Caco-2 (cell line): ENCODE data around the gene SMAD1. TPM values are rescaled to one million over a fixed set of nuclear protein-coding genes. Genes with fewer than 3 reads are reported as not detected.

Experiments
- BruUV-seq: library from RNA; stranded (reverse); fragments of 400-500 nt; replicated peaks from 2 replicates; lab custom pipeline; 2021; lab: Mats Ljungman, UMichigan
- CTCF ChIA-PET: fragments of 300-600 bp; sonication (Branson Sonifier 250); formaldehyde crosslinking; loops from one replicate; lab custom pipeline; 2022; ENCODE audit warnings: antibody characterized with exemption; lab: Charles Lee
- POLR2A ChIA-PET: fragments of 300-600 bp; sonication (Branson Sonifier 250); formaldehyde crosslinking; loops from one replicate; lab custom pipeline; 2022; ENCODE audit warnings: antibody characterized with exemption; lab: Charles Lee
- DNase-seq, 2 experiments: peaks; one replicate each; pipeline versions ENCODE4 v3.0.0 to v3.0.0-alpha.2; 2020 to 2022
- H3K27me3 ChIP-seq: replicated peaks from 2 replicates; pipeline ENCODE4 v1.6.0; 2011; ENCODE audit warnings: low read length; ENCODE audit not compliant: control insufficient read depth, insufficient read depth
- H3K36me3 ChIP-seq: 2 replicates; pipeline ENCODE4 v1.5.1; 2011; ENCODE audit warnings: low read length; ENCODE audit not compliant: control insufficient read depth, insufficient read depth
- H3K4me1 ChIP-seq: fragments of 250-450 bp; sonication (Bioruptor Pico); 2 replicates; pipeline ENCODE4 v1.5.1; 2020; ENCODE audit warnings: mild to moderate bottlenecking
- H3K4me3 ChIP-seq: 2 replicates; pipeline ENCODE4 v1.5.1; 2011; ENCODE audit warnings: low read depth, mild to moderate bottlenecking, control low read depth, low read length
- H3K9me3 ChIP-seq: fragments of 250-450 bp; sonication (Bioruptor Pico); 2 replicates; pipeline ENCODE4 v1.5.1; 2020; ENCODE audit warnings: mild to moderate bottlenecking, moderate library complexity
- H3K27ac Mint-ChIP-seq: one replicate; pipeline ENCODE4 v1.8.0; 2022; ENCODE audit warnings: mixed read lengths; ENCODE audit not compliant: unreplicated experiment
- H3K27me3 Mint-ChIP-seq: one replicate; pipeline ENCODE4 v1.8.0; 2022; ENCODE audit warnings: mixed read lengths; ENCODE audit not compliant: insufficient read depth, unreplicated experiment
- H3K36me3 Mint-ChIP-seq: one replicate; pipeline ENCODE4 v1.8.0; 2022; ENCODE audit warnings: mild to moderate bottlenecking, mixed read lengths; ENCODE audit not compliant: insufficient read depth, unreplicated experiment
- H3K4me1 Mint-ChIP-seq: one replicate; pipeline ENCODE4 v1.8.0; 2022; ENCODE audit warnings: low read depth, mixed read lengths; ENCODE audit not compliant: unreplicated experiment
- H3K4me3 Mint-ChIP-seq: one replicate; pipeline ENCODE4 v1.8.0; 2022; ENCODE audit warnings: mild to moderate bottlenecking, moderate library complexity, mixed read lengths; ENCODE audit not compliant: unreplicated experiment
- H3K9me3 Mint-ChIP-seq: one replicate; pipeline ENCODE4 v1.8.0; 2022; ENCODE audit warnings: mixed read lengths; ENCODE audit not compliant: unreplicated experiment
- intact Hi-C: fragments of 100-400 bp; cut with micrococcal nuclease; formaldehyde crosslinking; loops from one replicate; pipeline ENCODE4 v1.10.0; 2022; ENCODE audit not compliant: unreplicated experiment
- total RNA-seq: library from RNA; stranded (reverse); gene quantifications from 2 replicates; pipeline ENCODE4 v1.2.3, GENCODE V29; 2022
- TF ChIP-seq, protein P1 (sequence below), 2 experiments: fragments of 200-600 bp in 1 of 2; IDR thresholded peaks; 1 replicate in 1 of 2; 2 replicates in 1 of 2; pipeline versions ENCODE4 v1.5.1 to v1.8.0; 2011 to 2022; ENCODE audit warnings: antibody characterized with exemption in 1 of 2, control low read depth in 1 of 2, inconsistent platforms in 1 of 2, low read depth in 1 of 2, low read length in 1 of 2, mild to moderate bottlenecking in 1 of 2, moderate library complexity in 1 of 2; ENCODE audit not compliant: insufficient read depth in 1 of 2, severe bottlenecking in 1 of 2, unreplicated experiment in 1 of 2

The SMAD1 gene
- total RNA-seq, 1 experiment from 2014 or later = 4.9 TPM

DNA sequence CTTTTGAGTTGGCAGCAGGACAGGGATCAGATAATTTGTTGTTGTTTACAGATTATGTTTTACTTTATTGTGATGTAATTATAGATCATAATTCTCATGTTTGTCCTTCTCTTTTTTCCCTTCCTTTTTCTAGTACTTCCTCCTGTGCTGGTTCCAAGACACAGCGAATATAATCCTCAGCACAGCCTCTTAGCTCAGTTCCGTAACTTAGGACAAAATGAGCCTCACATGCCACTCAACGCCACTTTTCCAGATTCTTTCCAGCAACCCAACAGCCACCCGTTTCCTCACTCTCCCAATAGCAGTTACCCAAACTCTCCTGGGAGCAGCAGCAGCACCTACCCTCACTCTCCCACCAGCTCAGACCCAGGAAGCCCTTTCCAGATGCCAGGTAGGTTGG is 58.0 kb downstream of the SMAD1 start:
- Histone ChIP-seq H3K4me1 (no peaks in the 10 kb centered on the region), H3K27me3 (no peaks in the 10 kb centered on the region), H3K36me3 (no peaks in the 10 kb centered on the region), H3K9me3 (no peaks in the 10 kb centered on the region), H3K4me3 (no peak overlapping the region)
- Mint-ChIP-seq H3K9me3 (no peaks in the 10 kb centered on the region), H3K27ac (no peak overlapping the region), H3K27me3 (no peaks in the 10 kb centered on the region), H3K4me3 (no peak overlapping the region), H3K36me3 (no peaks in the 10 kb centered on the region), H3K4me1 (no peaks in the 10 kb centered on the region)
- BruUV-seq = no TSS peak
- ChIA-PET CTCF (no interaction called here), POLR2A (no interaction called here)
- DNase-seq = no peak
- TF ChIP-seq, protein P1, sequence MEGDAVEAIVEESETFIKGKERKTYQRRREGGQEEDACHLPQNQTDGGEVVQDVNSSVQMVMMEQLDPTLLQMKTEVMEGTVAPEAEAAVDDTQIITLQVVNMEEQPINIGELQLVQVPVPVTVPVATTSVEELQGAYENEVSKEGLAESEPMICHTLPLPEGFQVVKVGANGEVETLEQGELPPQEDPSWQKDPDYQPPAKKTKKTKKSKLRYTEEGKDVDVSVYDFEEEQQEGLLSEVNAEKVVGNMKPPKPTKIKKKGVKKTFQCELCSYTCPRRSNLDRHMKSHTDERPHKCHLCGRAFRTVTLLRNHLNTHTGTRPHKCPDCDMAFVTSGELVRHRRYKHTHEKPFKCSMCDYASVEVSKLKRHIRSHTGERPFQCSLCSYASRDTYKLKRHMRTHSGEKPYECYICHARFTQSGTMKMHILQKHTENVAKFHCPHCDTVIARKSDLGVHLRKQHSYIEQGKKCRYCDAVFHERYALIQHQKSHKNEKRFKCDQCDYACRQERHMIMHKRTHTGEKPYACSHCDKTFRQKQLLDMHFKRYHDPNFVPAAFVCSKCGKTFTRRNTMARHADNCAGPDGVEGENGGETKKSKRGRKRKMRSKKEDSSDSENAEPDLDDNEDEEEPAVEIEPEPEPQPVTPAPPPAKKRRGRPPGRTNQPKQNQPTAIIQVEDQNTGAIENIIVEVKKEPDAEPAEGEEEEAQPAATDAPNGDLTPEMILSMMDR (IDR thresholded peaks at IDR 0.05; ENCODE audit: insufficient read depth in 1 of 2, low read depth in 1 of 2, low read length in 1 of 2, severe bottlenecking in 1 of 2, unreplicated experiment in 1 of 2) = no peak
- intact Hi-C loops = no loop called here

DNA sequence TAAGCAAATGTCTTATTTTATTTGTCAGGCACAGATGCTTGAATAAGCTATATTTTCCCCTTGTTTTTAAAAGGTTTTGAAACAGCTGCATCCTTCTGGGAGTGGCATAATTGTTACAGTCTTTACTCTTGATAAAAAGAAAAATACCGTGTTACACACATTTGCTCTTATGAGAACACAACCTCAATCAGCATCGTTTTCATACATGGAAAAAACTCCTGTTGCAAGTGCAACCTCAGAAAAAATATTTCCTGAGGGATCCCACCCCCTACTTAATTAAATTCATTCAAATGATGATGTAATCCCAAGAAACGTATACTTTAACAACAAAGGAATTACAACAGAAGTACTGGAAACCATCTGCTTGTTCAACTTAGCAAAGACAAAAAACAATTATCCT is 58.6 kb downstream of the SMAD1 start:
- H3K9me3 ChIP-seq = no peaks in the 10 kb centered on the region
- BruUV-seq = no TSS peak
- H3K27me3 ChIP-seq = no peaks in the 10 kb centered on the region
- no peaks in the 10 kb centered on the region for H3K36me3 ChIP-seq
- H3K4me3 Mint-ChIP-seq = no peak overlapping the region
- no peaks in the 10 kb centered on the region for H3K9me3 Mint-ChIP-seq
- ChIA-PET CTCF (no interaction called here), POLR2A (no interaction called here)
- no peaks in the 10 kb centered on the region for H3K36me3 Mint-ChIP-seq
- intact Hi-C loops = no loop called here
- TF ChIP-seq, protein P1 (IDR thresholded peaks at IDR 0.05; ENCODE audit: insufficient read depth in 1 of 2, low read depth in 1 of 2, low read length in 1 of 2, severe bottlenecking in 1 of 2, unreplicated experiment in 1 of 2) = no peak
- no peaks in the 10 kb centered on the region for H3K4me1 Mint-ChIP-seq
- no peak overlapping the region for H3K27ac Mint-ChIP-seq
- DNase-seq = no peak
- no peaks in the 10 kb centered on the region for H3K4me1 ChIP-seq
- H3K27me3 Mint-ChIP-seq = no peaks in the 10 kb centered on the region
- H3K4me3 ChIP-seq = no peak overlapping the region

DNA sequence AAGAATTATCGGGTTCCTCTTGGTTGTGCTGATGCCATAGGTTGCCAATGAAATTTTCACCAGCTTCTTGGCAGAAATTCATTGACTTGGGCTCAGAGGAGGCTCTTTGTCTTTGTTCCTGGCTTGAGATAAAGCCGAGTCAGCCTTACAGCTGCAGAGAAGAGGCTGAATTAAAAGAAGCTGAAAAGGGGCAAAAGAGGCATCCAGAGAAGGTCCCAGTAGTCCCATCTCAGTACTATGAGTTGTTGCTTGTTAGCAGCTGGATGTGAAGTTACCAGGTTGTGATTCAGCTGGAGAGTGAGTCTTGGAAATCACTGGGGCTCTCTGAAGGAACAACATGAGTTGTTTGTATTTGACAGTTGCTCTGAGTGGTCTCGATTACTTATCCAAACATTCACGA is 59.7 kb downstream of the SMAD1 start:
- Histone ChIP-seq H3K9me3 (no peaks in the 10 kb centered on the region), H3K4me3 (no peak overlapping the region), H3K4me1 (peaks cover 10% of the 10 kb centered on the region; the same call in 1 of the 2 replicates), H3K36me3 (no peaks in the 10 kb centered on the region), H3K27me3 (no peaks in the 10 kb centered on the region)
- Mint-ChIP-seq H3K27ac (no peak overlapping the region), H3K27me3 (no peaks in the 10 kb centered on the region), H3K9me3 (no peaks in the 10 kb centered on the region), H3K36me3 (no peaks in the 10 kb centered on the region), H3K4me1 (peaks cover 6% of the 10 kb centered on the region), H3K4me3 (no peak overlapping the region)
- no TSS peak for BruUV-seq
- DNase-seq = no peak
- TF ChIP-seq, protein P1 (IDR thresholded peaks at IDR 0.05; ENCODE audit: insufficient read depth in 1 of 2, low read depth in 1 of 2, low read length in 1 of 2, severe bottlenecking in 1 of 2, unreplicated experiment in 1 of 2) = no peak
- ChIA-PET POLR2A (no interaction called here), CTCF (no interaction called here)
- intact Hi-C loops = no loop called here
